Stimulated activated CD8-positive, alpha-beta memory T cell treated with anti-CD3 and anti-CD28 coated beads, Interleukin-2, amount 100 ng/mL, for 1 hour (primary cell): ENCODE data around the gene MYO3B.
"Not testable (repeated sequence)": the region's sequence is repeated elsewhere in the genome, so short reads cannot be mapped to it uniquely, and the experiment has no call there.

Source experiments
- DNase-seq, 2 donors: peaks; one replicate each; pipeline ENCODE4 v3.0.0-alpha.2; 2020; ENCODE audit warnings: low read depth in 2 of 2

The MYO3B gene

GRCh38 chr2:170472498-170472897, 294.6 kb downstream of the MYO3B start:
- DNase-seq: not testable (repeated sequence)

GRCh38 chr2:170475878-170476277, 297.9 kb downstream of the MYO3B start:
- DNase-seq: no peak

- DNase-seq: no peak
Measured at GRCh38 chr2:170477630-170478029, 299.7 kb downstream of the MYO3B start.

- no peak for DNase-seq
Measured at GRCh38 chr2:170481201-170481600, 303.3 kb downstream of the MYO3B start.

GRCh38 chr2:170484552-170484951, 306.6 kb downstream of the MYO3B start:
- DNase-seq: no peak

GRCh38 chr2:170485254-170486026, 307.5 kb downstream of the MYO3B start:
- no peak for DNase-seq

GRCh38 chr2:170486730-170487129, 308.8 kb downstream of the MYO3B start:
- DNase-seq: no peak

GRCh38 chr2:170488807-170489206, 310.9 kb downstream of the MYO3B start:
- no peak for DNase-seq

GRCh38 chr2:170492010-170492409, 314.1 kb downstream of the MYO3B start:
- no peak for DNase-seq

GRCh38 chr2:170493426-170494097, 315.6 kb downstream of the MYO3B start:
- DNase-seq: no peak

GRCh38 chr2:170495896-170496295, 317.9 kb downstream of the MYO3B start:
- no peak for DNase-seq

- no peak for DNase-seq
Measured at GRCh38 chr2:170498619-170499018, 320.7 kb downstream of the MYO3B start.

- DNase-seq: no peak
Measured at GRCh38 chr2:170500104-170500503, 322.2 kb downstream of the MYO3B start.

- no peak for DNase-seq
Measured at GRCh38 chr2:170500770-170501169, 322.8 kb downstream of the MYO3B start.

GRCh38 chr2:170501421-170502043, 323.6 kb downstream of the MYO3B start:
- no peak for DNase-seq

- no peak for DNase-seq
Measured at GRCh38 chr2:170502361-170503130, 324.6 kb downstream of the MYO3B start.

GRCh38 chr2:170503563-170503962, 325.6 kb downstream of the MYO3B start:
- DNase-seq: no peak

GRCh38 chr2:170503971-170504809, 326.2 kb downstream of the MYO3B start:
- no peak for DNase-seq

- no peak for DNase-seq
Measured at GRCh38 chr2:170504810-170505145, 326.8 kb downstream of the MYO3B start.

GRCh38 chr2:170505631-170506275, 327.8 kb downstream of the MYO3B start:
- DNase-seq: no peak
